HTR-8/SVneo (cell line): ENCODE results near the gene LDLRAD3.

Experiments
- DNase-seq: peaks from one replicate; pipeline ENCODE4 v3.0.0; 2011; ENCODE audit warnings: low spot score, mixed read lengths; ENCODE audit not compliant: insufficient read length
- FAIRE-seq: peaks from 2 replicates; lab custom pipeline; 2011; peaks lifted over from hg19 to GRCh38; lab: Jason Lieb, UNC

The LDLRAD3 gene

GRCh38 chr11:35953081-35953760 lies 9.4 kb downstream of the LDLRAD3 start:
- FAIRE-seq = no peak
- DNase-seq = no peak

GRCh38 chr11:35954205-35954604 lies 10.3 kb downstream of the LDLRAD3 start:
- no peak for FAIRE-seq

GRCh38 chr11:35955636-35956035 lies 11.8 kb downstream of the LDLRAD3 start:
- DNase-seq = no peak
- no peak for FAIRE-seq

More at GRCh38 chr11:35954205-35954604, 10.3 kb downstream of the LDLRAD3 start:
- no peak for DNase-seq

- FAIRE-seq = no peak
- no peak for DNase-seq
Measured at GRCh38 chr11:35962369-35963138, 18.7 kb downstream of the LDLRAD3 start.

GRCh38 chr11:35963911-35964310 lies 20.0 kb downstream of the LDLRAD3 start:
- no peak for DNase-seq
- FAIRE-seq = no peak

- DNase-seq (no peak), FAIRE-seq (no peak)
Measured at GRCh38 chr11:35964841-35965240, 21.0 kb downstream of the LDLRAD3 start.

GRCh38 chr11:35967042-35967441 lies 23.2 kb downstream of the LDLRAD3 start:
- FAIRE-seq = no peak
- no peak for DNase-seq

- no peak for FAIRE-seq
- DNase-seq = no peak
Measured at GRCh38 chr11:35968386-35969088, 24.7 kb downstream of the LDLRAD3 start.

GRCh38 chr11:35969089-35970042 lies 25.5 kb downstream of the LDLRAD3 start:
- FAIRE-seq = no peak
- DNase-seq = no peak

- no peak for DNase-seq
- no peak for FAIRE-seq
Measured at GRCh38 chr11:35970445-35970844, 26.6 kb downstream of the LDLRAD3 start.

- no peak for FAIRE-seq
- no peak for DNase-seq
Measured at GRCh38 chr11:35971841-35972422, 28.1 kb downstream of the LDLRAD3 start.

GRCh38 chr11:35974882-35975589 lies 31.2 kb downstream of the LDLRAD3 start:
- FAIRE-seq = no peak
- DNase-seq = no peak

GRCh38 chr11:35976434-35976833 lies 32.6 kb downstream of the LDLRAD3 start:
- FAIRE-seq (no peak), DNase-seq (no peak)

GRCh38 chr11:35978183-35978582 lies 34.3 kb downstream of the LDLRAD3 start:
- DNase-seq (no peak), FAIRE-seq (no peak)

GRCh38 chr11:35978891-35979290 lies 35.0 kb downstream of the LDLRAD3 start:
- FAIRE-seq = no peak
- no peak for DNase-seq

GRCh38 chr11:35980686-35981390 lies 37.0 kb downstream of the LDLRAD3 start:
- DNase-seq = no peak
- no peak for FAIRE-seq

GRCh38 chr11:35981581-35981980 lies 37.7 kb downstream of the LDLRAD3 start:
- DNase-seq = no peak
- no peak for FAIRE-seq

GRCh38 chr11:35982061-35982460 lies 38.2 kb downstream of the LDLRAD3 start:
- DNase-seq (no peak), FAIRE-seq (no peak)
